ENCODE measurements around the gene ATP6V1A.

DNA sequence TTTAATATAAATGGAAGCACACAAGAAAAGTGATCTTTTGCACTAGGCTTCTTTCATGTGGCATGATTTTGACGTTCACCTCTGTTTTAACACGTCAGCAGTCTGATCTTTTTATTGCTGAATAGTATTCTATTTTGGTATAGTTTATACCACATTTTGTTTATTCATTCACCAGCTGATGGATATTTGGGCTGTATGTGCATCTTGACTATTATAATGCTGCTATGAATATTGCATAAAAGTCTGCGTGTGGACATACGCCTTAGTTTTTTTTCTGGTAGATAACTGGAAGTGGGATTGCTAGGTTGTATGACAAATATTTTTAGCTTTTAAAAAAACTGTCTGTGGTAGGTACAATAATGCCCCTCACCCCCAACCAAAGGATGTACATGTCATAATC, 15.1 kb upstream of the ATP6V1A start:
- TF ChIP-seq, protein P1, sequence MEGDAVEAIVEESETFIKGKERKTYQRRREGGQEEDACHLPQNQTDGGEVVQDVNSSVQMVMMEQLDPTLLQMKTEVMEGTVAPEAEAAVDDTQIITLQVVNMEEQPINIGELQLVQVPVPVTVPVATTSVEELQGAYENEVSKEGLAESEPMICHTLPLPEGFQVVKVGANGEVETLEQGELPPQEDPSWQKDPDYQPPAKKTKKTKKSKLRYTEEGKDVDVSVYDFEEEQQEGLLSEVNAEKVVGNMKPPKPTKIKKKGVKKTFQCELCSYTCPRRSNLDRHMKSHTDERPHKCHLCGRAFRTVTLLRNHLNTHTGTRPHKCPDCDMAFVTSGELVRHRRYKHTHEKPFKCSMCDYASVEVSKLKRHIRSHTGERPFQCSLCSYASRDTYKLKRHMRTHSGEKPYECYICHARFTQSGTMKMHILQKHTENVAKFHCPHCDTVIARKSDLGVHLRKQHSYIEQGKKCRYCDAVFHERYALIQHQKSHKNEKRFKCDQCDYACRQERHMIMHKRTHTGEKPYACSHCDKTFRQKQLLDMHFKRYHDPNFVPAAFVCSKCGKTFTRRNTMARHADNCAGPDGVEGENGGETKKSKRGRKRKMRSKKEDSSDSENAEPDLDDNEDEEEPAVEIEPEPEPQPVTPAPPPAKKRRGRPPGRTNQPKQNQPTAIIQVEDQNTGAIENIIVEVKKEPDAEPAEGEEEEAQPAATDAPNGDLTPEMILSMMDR (IDR thresholded peaks at IDR 0.05) = no peak
- TF ChIP-seq MXI1 (IDR thresholded peaks at IDR 0.05; ENCODE audit: low read depth, low read length) = no peak
- TF ChIP-seq MEF2A (IDR thresholded peaks at IDR 0.05; ENCODE audit: borderline replicate concordance, low read depth) = no peak
